IMR-90 (cell line): ENCODE results near the gene ZNF827. TPM values are rescaled to one million over a fixed set of nuclear protein-coding genes. Genes with fewer than 3 reads are reported as not detected.

ENCODE experiments used
- ATAC-seq: fragments of 200-7000 bp; cut with Tn5 transposase; 2 replicates; pipeline ENCODE4 v1.9.1; 2020; ENCODE audit warnings: low read depth, mild to moderate bottlenecking, moderate library complexity
- BruUV-seq: library from RNA; stranded (reverse); fragments of 400-500 nt; replicated peaks from 2 replicates; lab custom pipeline; 2021; lab: Mats Ljungman, UMichigan
- CTCF ChIA-PET: fragments of 300-600 bp; formaldehyde crosslinking; extraction: SDS; loops from one replicate; lab custom pipeline; 2021; ENCODE audit warnings: antibody characterized with exemption; lab: Yijun Ruan, JAX
- POLR2A ChIA-PET: fragments of 300-600 bp; sonication (Branson Sonifier 250); formaldehyde crosslinking; loops from one replicate; lab custom pipeline; 2022; ENCODE audit warnings: antibody characterized with exemption; ENCODE audit not compliant: unreplicated experiment; lab: Charles Lee
- DNase-seq: peaks from one replicate; pipeline ENCODE4 v3.0.0; 2013
- H2AFZ ChIP-seq: replicated peaks from 2 replicates; pipeline ENCODE3; 2013; ENCODE audit warnings: low read length, mild to moderate bottlenecking; ENCODE audit not compliant: poor library complexity
- H2AK5ac ChIP-seq: 2 replicates; pipeline ENCODE4 v1.6.1; 2013; ENCODE audit warnings: low read depth, low read length, inconsistent platforms
- H2AK9ac ChIP-seq: replicated peaks from 2 replicates; pipeline ENCODE3; 2013; ENCODE audit warnings: mild to moderate bottlenecking, low read depth, low read length, moderate library complexity; ENCODE audit not compliant: poor library complexity
- H2BK120ac ChIP-seq: 2 replicates; pipeline ENCODE4 v1.6.1; 2013; ENCODE audit warnings: low read depth, low read length, inconsistent platforms
- H2BK15ac ChIP-seq: 3 replicates; pipeline ENCODE4 v1.6.1; 2013; ENCODE audit warnings: low read depth, low read length, inconsistent platforms
- H2BK20ac ChIP-seq: 2 replicates; pipeline ENCODE4 v1.6.1; 2013; ENCODE audit warnings: low read depth, mild to moderate bottlenecking, inconsistent platforms, low read length, moderate library complexity
- H2BK5ac ChIP-seq: 2 replicates; pipeline ENCODE4 v1.6.1; 2013; ENCODE audit warnings: mild to moderate bottlenecking, low read depth, low read length, inconsistent platforms; ENCODE audit not compliant: poor library complexity, severe bottlenecking
- H3K14ac ChIP-seq: replicated peaks from 2 replicates; pipeline ENCODE4 v1.6.1; 2013; ENCODE audit warnings: low read depth, low read length, inconsistent platforms
- H3K18ac ChIP-seq: 2 replicates; pipeline ENCODE4 v1.6.1; 2013; ENCODE audit warnings: low read depth, low read length, control low read depth
- H3K23ac ChIP-seq: 2 replicates; pipeline ENCODE4 v1.6.1; 2013; ENCODE audit warnings: low read depth, low read length, inconsistent platforms
- H3K27ac ChIP-seq: 2 replicates; pipeline ENCODE4 v1.5.1; 2013; ENCODE audit warnings: mild to moderate bottlenecking, control low read depth, low read length; ENCODE audit not compliant: insufficient read depth
- H3K27me3 ChIP-seq: 2 replicates; pipeline ENCODE4 v1.6.1; 2013; ENCODE audit warnings: low read length; ENCODE audit not compliant: control insufficient read depth, insufficient read depth
- H3K36me3 ChIP-seq: 2 replicates; pipeline ENCODE4 v1.6.1; 2013; ENCODE audit warnings: low read length, mixed read lengths; ENCODE audit not compliant: control insufficient read depth, insufficient read depth
- H3K4ac ChIP-seq: 2 replicates; pipeline ENCODE4 v1.6.1; 2013; ENCODE audit warnings: low read depth, low read length, inconsistent platforms
- H3K4me1 ChIP-seq: 2 replicates; pipeline ENCODE4 v1.6.1; 2013; ENCODE audit warnings: low read length, mixed read lengths; ENCODE audit not compliant: control insufficient read depth, insufficient read depth
- H3K4me2 ChIP-seq: 2 replicates; pipeline ENCODE4 v1.6.1; 2013; ENCODE audit warnings: low read depth, mild to moderate bottlenecking, control low read depth, low read length, moderate library complexity
- H3K4me3 ChIP-seq: 2 replicates; pipeline ENCODE4 v1.5.1; 2013; ENCODE audit warnings: low read depth, mild to moderate bottlenecking, control low read depth, low read length, moderate library complexity; ENCODE audit not compliant: insufficient read depth
- H3K56ac ChIP-seq: 2 replicates; pipeline ENCODE4 v1.6.1; 2013; ENCODE audit warnings: low read length, inconsistent platforms; ENCODE audit not compliant: insufficient read depth; ENCODE audit errors: extremely low read depth
- H3K79me1 ChIP-seq, 2 experiments: 2 replicates each; pipeline ENCODE4 v1.6.1; 2013; ENCODE audit warnings: low read length in 2 of 2, inconsistent platforms in 1 of 2, low read depth in 1 of 2
- H3K9ac ChIP-seq: 2 replicates; pipeline ENCODE4 v1.6.1; 2013; ENCODE audit warnings: low read depth, low read length, control low read depth
- H3K9me1 ChIP-seq: 2 replicates; pipeline ENCODE4 v1.6.1; 2013; ENCODE audit warnings: low read length, inconsistent platforms; ENCODE audit not compliant: insufficient read depth
- H3K9me3 ChIP-seq: 2 replicates; pipeline ENCODE4 v1.6.1; 2013; ENCODE audit warnings: low read length; ENCODE audit not compliant: control insufficient read depth, insufficient read depth
- H4K20me1 ChIP-seq: 2 replicates; pipeline ENCODE4 v1.6.1; 2013; ENCODE audit warnings: low read length, inconsistent platforms; ENCODE audit not compliant: insufficient read depth
- H4K5ac ChIP-seq: 2 replicates; pipeline ENCODE4 v1.6.1; 2013; ENCODE audit warnings: mild to moderate bottlenecking, low read depth, low read length, control low read depth
- H4K8ac ChIP-seq, 2 experiments: 2 replicates each; pipeline ENCODE4 v1.6.1; 2013; ENCODE audit warnings: low read depth in 2 of 2, low read length in 2 of 2, control low read depth in 1 of 2, inconsistent platforms in 1 of 2
- H4K91ac ChIP-seq: 2 replicates; pipeline ENCODE4 v1.6.1; 2013; ENCODE audit warnings: low read depth, low read length, inconsistent platforms; ENCODE audit not compliant: insufficient read depth
- BHLHE40 ChIP-seq: fragments of 150-350 bp; IDR thresholded peaks from 2 replicates; pipeline ENCODE4 v1.6.1; 2016; ENCODE audit warnings: mild to moderate bottlenecking, low read depth, low read length
- CHD1 ChIP-seq: IDR thresholded peaks from 2 replicates; pipeline ENCODE4 v1.6.1; 2012; ENCODE audit warnings: low read depth, low read length, improper control_type of control experiment
- CTCF ChIP-seq: conservative IDR thresholded peaks from 2 replicates; pipeline ENCODE4 v1.5.1; 2012; ENCODE audit warnings: mild to moderate bottlenecking, low read depth, low read length, improper control_type of control experiment
- FOS ChIP-seq: fragments of 150-350 bp; IDR thresholded peaks from 2 replicates; pipeline ENCODE4 v1.6.1; 2016; ENCODE audit warnings: low read depth, low read length
- MAZ ChIP-seq: IDR thresholded peaks from 2 replicates; pipeline ENCODE4 v1.6.1; 2012; ENCODE audit warnings: low read depth, mild to moderate bottlenecking, low read length, improper control_type of control experiment, moderate library complexity, borderline replicate concordance
- NFE2L2 ChIP-seq: fragments of 150-350 bp; IDR thresholded peaks from 2 replicates; pipeline ENCODE4 v1.6.1; 2016; ENCODE audit warnings: low read depth, mild to moderate bottlenecking, low read length
- POLR2A ChIP-seq: IDR thresholded peaks from 2 replicates; pipeline ENCODE4 v1.6.1; 2012; ENCODE audit warnings: mild to moderate bottlenecking, low read depth, low read length
- RAD21 ChIP-seq: IDR thresholded peaks from 2 replicates; pipeline ENCODE4 v1.6.1; 2012; ENCODE audit warnings: low read length, improper control_type of control experiment
- SMC3 ChIP-seq: fragments of 150-350 bp; IDR thresholded peaks from 2 replicates; pipeline ENCODE4 v1.6.1; 2016; ENCODE audit warnings: low read depth, mild to moderate bottlenecking, antibody characterized with exemption, low read length, moderate library complexity
- WGBS, 2 experiments: methylation state at CpG; one replicate each; pipeline versions ENCODE4 v1.1.5 to v1.1.7; 2013; ENCODE audit warnings: missing lambda C conversion rate in 2 of 2; ENCODE audit not compliant: insufficient read length in 1 of 2; ENCODE audit errors: extremely low coverage in 2 of 2; 5-methylcytosine and 5-hydroxymethylcytosine counted together
- dilution Hi-C: fragments of 300-500 bp; cut with HindIII; formaldehyde crosslinking; loops from one replicate; pipeline ENCODE4 v1.14.3; 2018; ENCODE audit warnings: low sequenced_read_pairs; ENCODE audit not compliant: unreplicated experiment
- in situ Hi-C: fragments of 300-500 bp; cut with MboI; formaldehyde crosslinking; loops from 3 replicates; pipeline ENCODE4 v1.14.3; 2019; ENCODE audit warnings: low sequenced_read_pairs, inconsistent platforms, mixed read lengths
- intact Hi-C: fragments of 100-400 bp; cut with micrococcal nuclease; formaldehyde crosslinking; loops from 2 replicates; pipeline ENCODE4 v1.10.0; 2022
- polyA plus RNA-seq, 3 experiments: library from polyadenylated mRNA; depleted of rRNA; stranded (reverse); fragments of >200 nt; gene quantifications; 2 replicates each; pipeline ENCODE4 v1.2.3, GENCODE V29; 2012; ENCODE audit warnings: low replicate concordance in 1 of 3
- total RNA-seq: library from RNA; depleted of rRNA; stranded (reverse); fragments of >200 nt; gene quantifications from 2 replicates; pipeline ENCODE4 v1.2.3, GENCODE V29; 2012
- TF ChIP-seq, protein P1 (sequence below): fragments of 150-350 bp; IDR thresholded peaks from 2 replicates; pipeline ENCODE4 v1.6.1; 2016; ENCODE audit warnings: low read depth, mild to moderate bottlenecking, low read length, moderate library complexity, borderline replicate concordance
- TF ChIP-seq, protein P2 (sequence below): fragments of 150-350 bp; IDR thresholded peaks from 2 replicates; pipeline ENCODE4 v1.6.1; 2017; ENCODE audit warnings: mild to moderate bottlenecking, antibody characterized with exemption, low read length, low read depth

Gene ZNF827
- total and polyA plus RNA-seq, 2 of the 4 experiments (the other 2 are of a cell fraction), result 6.6 to 31.7 TPM

- peaks cover 28% of the 10 kb centered on the region for H3K36me3 ChIP-seq
- ChIA-PET POLR2A (no interaction called here), CTCF (interaction anchor here (1.0 kb wide), 1 partner anchor 32 kb away, joined by 4 read pairs; no protein-coding TSS in a partner anchor)
- H2BK20ac ChIP-seq, result no peak overlapping the region
- H4K8ac ChIP-seq, result no peak overlapping the region
- no peaks in the 10 kb centered on the region for H3K27me3 ChIP-seq
- H2BK15ac ChIP-seq, result no peak overlapping the region
- H2AK9ac ChIP-seq, result no peak overlapping the region
- H2AFZ ChIP-seq, result no peak overlapping the region
- in situ Hi-C loops, result no loop called here
- no CpG with 5 or more reads among the region's 2 CpGs for WGBS, 2 experiments
- ATAC-seq (no peak), DNase-seq (no peak)
- TF ChIP-seq, protein P1, sequence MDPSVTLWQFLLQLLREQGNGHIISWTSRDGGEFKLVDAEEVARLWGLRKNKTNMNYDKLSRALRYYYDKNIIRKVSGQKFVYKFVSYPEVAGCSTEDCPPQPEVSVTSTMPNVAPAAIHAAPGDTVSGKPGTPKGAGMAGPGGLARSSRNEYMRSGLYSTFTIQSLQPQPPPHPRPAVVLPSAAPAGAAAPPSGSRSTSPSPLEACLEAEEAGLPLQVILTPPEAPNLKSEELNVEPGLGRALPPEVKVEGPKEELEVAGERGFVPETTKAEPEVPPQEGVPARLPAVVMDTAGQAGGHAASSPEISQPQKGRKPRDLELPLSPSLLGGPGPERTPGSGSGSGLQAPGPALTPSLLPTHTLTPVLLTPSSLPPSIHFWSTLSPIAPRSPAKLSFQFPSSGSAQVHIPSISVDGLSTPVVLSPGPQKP, result no peak
- TF ChIP-seq RAD21 (no peak), NFE2L2 (no peak), MAZ (no peak), POLR2A (no peak), FOS (no peak), SMC3 (no peak), CTCF (no peak), CHD1 (no peak), BHLHE40 (no peak)
- TF ChIP-seq, protein P2, sequence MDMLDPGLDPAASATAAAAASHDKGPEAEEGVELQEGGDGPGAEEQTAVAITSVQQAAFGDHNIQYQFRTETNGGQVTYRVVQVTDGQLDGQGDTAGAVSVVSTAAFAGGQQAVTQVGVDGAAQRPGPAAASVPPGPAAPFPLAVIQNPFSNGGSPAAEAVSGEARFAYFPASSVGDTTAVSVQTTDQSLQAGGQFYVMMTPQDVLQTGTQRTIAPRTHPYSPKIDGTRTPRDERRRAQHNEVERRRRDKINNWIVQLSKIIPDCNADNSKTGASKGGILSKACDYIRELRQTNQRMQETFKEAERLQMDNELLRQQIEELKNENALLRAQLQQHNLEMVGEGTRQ, result no peak
- peaks cover 11% of the 10 kb centered on the region for H3K9me1 ChIP-seq
- H2AK5ac ChIP-seq, result no peak overlapping the region
- no peak overlapping the region for H3K4me2 ChIP-seq
- no peak overlapping the region for H4K5ac ChIP-seq
- H3K18ac ChIP-seq, result no peak overlapping the region
- no peak overlapping the region for H3K23ac ChIP-seq
- H2BK120ac ChIP-seq, result no peak overlapping the region
- no peaks in the 10 kb centered on the region for H3K4me1 ChIP-seq
- no peak overlapping the region for H3K4ac ChIP-seq
- intact Hi-C loops, result no loop called here
- dilution Hi-C loops, result no loop called here
- no peak overlapping the region for H3K4me3 ChIP-seq
- H2BK5ac ChIP-seq, result no peak overlapping the region
- BruUV-seq, result no TSS peak
- H3K14ac ChIP-seq, result no peak overlapping the region
- H3K79me1 ChIP-seq, result no peaks in the 10 kb centered on the region
- no peak overlapping the region for H3K9ac ChIP-seq
- H3K56ac ChIP-seq, result no peak overlapping the region
- no peaks in the 10 kb centered on the region for H4K20me1 ChIP-seq
- no peak overlapping the region for H3K27ac ChIP-seq
- no peak overlapping the region for H4K91ac ChIP-seq
- H3K9me3 ChIP-seq, result no peaks in the 10 kb centered on the region; the same call in 1 of the 2 replicates
These were observed 166.3 kb downstream of the ZNF827 start for GRCh38 chr4:145772347-145772746.
